Ishikawa (cell line): ENCODE data around the gene S100A10.

ENCODE experiments used
- CEBPB ChIP-seq: IDR thresholded peaks from 2 replicates; pipeline ENCODE4 v1.6.1; 2012
- EGR1 ChIP-seq: IDR thresholded peaks from 2 replicates; pipeline ENCODE4 v1.6.1; 2012
- EP300 ChIP-seq: IDR thresholded peaks from 2 replicates; pipeline ENCODE4 v1.6.1; 2012; ENCODE audit warnings: borderline replicate concordance
- FOXM1 ChIP-seq: IDR thresholded peaks from 2 replicates; pipeline ENCODE4 v1.6.1; 2012; ENCODE audit warnings: low read depth, borderline replicate concordance
- NFIC ChIP-seq: IDR thresholded peaks from 2 replicates; pipeline ENCODE4 v1.6.1; 2012
- RAD21 ChIP-seq: IDR thresholded peaks from 2 replicates; pipeline ENCODE4 v1.6.1; 2012; ENCODE audit warnings: low read depth
- TAF1 ChIP-seq: IDR thresholded peaks from 2 replicates; pipeline ENCODE4 v1.6.1; 2012; ENCODE audit warnings: low read depth, mild to moderate bottlenecking
- YY1 ChIP-seq: IDR thresholded peaks from 2 replicates; pipeline ENCODE4 v1.6.1; 2012; ENCODE audit warnings: low read depth
- ZBTB7A ChIP-seq: IDR thresholded peaks from 2 replicates; pipeline ENCODE4 v1.6.1; 2012; ENCODE audit warnings: low read depth
- TF ChIP-seq, protein P1 (sequence below): IDR thresholded peaks from 2 replicates; pipeline ENCODE4 v1.6.1; 2012
- TF ChIP-seq, protein P2 (sequence below): IDR thresholded peaks from 2 replicates; pipeline ENCODE4 v1.6.1; 2012; ENCODE audit warnings: low read depth, mild to moderate bottlenecking
- TF ChIP-seq, protein P3 (sequence below): IDR thresholded peaks from 2 replicates; pipeline ENCODE4 v1.6.1; 2012

DNA sequence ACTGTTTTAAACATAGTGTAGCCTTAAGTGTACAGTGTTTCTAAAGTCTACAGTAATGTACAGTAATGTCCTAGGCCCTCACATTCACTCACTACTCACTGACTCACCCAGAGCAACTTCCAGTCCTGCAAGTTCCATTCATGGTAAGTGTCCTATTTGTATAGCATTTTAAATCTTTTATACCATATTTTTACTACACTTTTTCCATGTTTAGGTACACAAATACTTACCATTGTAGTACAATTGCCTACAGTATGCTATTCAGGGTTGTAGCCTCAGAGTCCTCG lies 3.6 kb upstream of the S100A10 start:
- no peak for TF ChIP-seq FOXM1
- TF ChIP-seq, protein P1, sequence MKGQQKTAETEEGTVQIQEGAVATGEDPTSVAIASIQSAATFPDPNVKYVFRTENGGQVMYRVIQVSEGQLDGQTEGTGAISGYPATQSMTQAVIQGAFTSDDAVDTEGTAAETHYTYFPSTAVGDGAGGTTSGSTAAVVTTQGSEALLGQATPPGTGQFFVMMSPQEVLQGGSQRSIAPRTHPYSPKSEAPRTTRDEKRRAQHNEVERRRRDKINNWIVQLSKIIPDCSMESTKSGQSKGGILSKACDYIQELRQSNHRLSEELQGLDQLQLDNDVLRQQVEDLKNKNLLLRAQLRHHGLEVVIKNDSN: no peak
- no peak for TF ChIP-seq EGR1
- no peak for TF ChIP-seq CEBPB
- no peak for TF ChIP-seq EP300
- no peak for TF ChIP-seq NFIC
- TF ChIP-seq, protein P2, sequence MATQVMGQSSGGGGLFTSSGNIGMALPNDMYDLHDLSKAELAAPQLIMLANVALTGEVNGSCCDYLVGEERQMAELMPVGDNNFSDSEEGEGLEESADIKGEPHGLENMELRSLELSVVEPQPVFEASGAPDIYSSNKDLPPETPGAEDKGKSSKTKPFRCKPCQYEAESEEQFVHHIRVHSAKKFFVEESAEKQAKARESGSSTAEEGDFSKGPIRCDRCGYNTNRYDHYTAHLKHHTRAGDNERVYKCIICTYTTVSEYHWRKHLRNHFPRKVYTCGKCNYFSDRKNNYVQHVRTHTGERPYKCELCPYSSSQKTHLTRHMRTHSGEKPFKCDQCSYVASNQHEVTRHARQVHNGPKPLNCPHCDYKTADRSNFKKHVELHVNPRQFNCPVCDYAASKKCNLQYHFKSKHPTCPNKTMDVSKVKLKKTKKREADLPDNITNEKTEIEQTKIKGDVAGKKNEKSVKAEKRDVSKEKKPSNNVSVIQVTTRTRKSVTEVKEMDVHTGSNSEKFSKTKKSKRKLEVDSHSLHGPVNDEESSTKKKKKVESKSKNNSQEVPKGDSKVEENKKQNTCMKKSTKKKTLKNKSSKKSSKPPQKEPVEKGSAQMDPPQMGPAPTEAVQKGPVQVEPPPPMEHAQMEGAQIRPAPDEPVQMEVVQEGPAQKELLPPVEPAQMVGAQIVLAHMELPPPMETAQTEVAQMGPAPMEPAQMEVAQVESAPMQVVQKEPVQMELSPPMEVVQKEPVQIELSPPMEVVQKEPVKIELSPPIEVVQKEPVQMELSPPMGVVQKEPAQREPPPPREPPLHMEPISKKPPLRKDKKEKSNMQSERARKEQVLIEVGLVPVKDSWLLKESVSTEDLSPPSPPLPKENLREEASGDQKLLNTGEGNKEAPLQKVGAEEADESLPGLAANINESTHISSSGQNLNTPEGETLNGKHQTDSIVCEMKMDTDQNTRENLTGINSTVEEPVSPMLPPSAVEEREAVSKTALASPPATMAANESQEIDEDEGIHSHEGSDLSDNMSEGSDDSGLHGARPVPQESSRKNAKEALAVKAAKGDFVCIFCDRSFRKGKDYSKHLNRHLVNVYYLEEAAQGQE: no peak
- no peak for TF ChIP-seq ZBTB7A
- TF ChIP-seq RAD21: no peak
- TF ChIP-seq TAF1: no peak
- TF ChIP-seq, protein P3, sequence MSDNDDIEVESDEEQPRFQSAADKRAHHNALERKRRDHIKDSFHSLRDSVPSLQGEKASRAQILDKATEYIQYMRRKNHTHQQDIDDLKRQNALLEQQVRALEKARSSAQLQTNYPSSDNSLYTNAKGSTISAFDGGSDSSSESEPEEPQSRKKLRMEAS: no peak
- no peak for TF ChIP-seq YY1
